Heart left ventricle (tissue), 16 donors: ENCODE data around the gene SSTR4. TPM values are rescaled to one million over a fixed set of nuclear protein-coding genes. Genes with fewer than 3 reads are reported as not detected.
"Not testable (repeated sequence)": the region's sequence is repeated elsewhere in the genome, so short reads cannot be mapped to it uniquely, and the experiment has no call there.

ENCODE experiments used
- ATAC-seq, 4 donors: fragments of 200-7000 bp; cut with Tn5 transposase; one replicate each; pipeline ENCODE4 v1.9.1; 2020 to 2022; ENCODE audit warnings: moderate library complexity in 4 of 4, mild to moderate bottlenecking in 3 of 4, moderate number of reproducible peaks in 1 of 4
- DNase-seq, 5 donors: peaks; one replicate each; pipeline ENCODE4 v3.0.0-alpha.2; 2020
- H3K27ac ChIP-seq, 12 donors: fragments of 200-600 bp; sonication (generic) in 4 of 12; one replicate each; pipeline versions ENCODE4 v1.5.0 to v1.8.0; 2016 to 2022; ENCODE audit warnings: mild to moderate bottlenecking in 2 of 12
- H3K27me3 ChIP-seq, 9 donors: fragments of 200-600 bp; sonication (generic) in 2 of 9; one replicate each; pipeline versions ENCODE4 v1.5.1 to v1.8.0; 2016 to 2022; ENCODE audit warnings: mild to moderate bottlenecking in 3 of 9
- H3K36me3 ChIP-seq, 9 donors: fragments of 200-600 bp; sonication (generic) in 2 of 9; one replicate each; pipeline versions ENCODE4 v1.5.0 to v1.8.0; 2018 to 2022; ENCODE audit warnings: mild to moderate bottlenecking in 2 of 9
- H3K4me1 ChIP-seq, 12 donors: fragments of 200-600 bp; sonication (generic) in 4 of 12; one replicate each; pipeline versions ENCODE4 v1.5.0 to v1.8.0; 2016 to 2022; ENCODE audit warnings: mild to moderate bottlenecking in 3 of 12
- H3K4me3 ChIP-seq, 12 donors: fragments of 200-600 bp; sonication (generic) in 4 of 12; one replicate each; pipeline versions ENCODE4 v1.5.0 to v1.8.0; 2017 to 2022; ENCODE audit warnings: mild to moderate bottlenecking in 9 of 12, moderate library complexity in 4 of 12
- H3K9me3 ChIP-seq, 12 donors: fragments of 200-600 bp; sonication (generic) in 4 of 12; one replicate each; pipeline versions ENCODE4 v1.5.0 to v1.8.0; 2016 to 2022; ENCODE audit warnings: mild to moderate bottlenecking in 1 of 12
- POLR2A ChIP-seq, 2 donors: fragments of 450-650 bp; IDR thresholded peaks; one replicate each; pipeline ENCODE4 v1.6.1; 2017; ENCODE audit warnings: antibody characterized with exemption in 2 of 2, mild to moderate bottlenecking in 2 of 2, moderate library complexity in 2 of 2
- WGBS, 4 donors: extraction: QIAGEN DNeasy Blood & Tissue Kit in 2 of 4; methylation state at CpG; one replicate each; pipeline versions ENCODE4 v1.1.5 to v1.1.7; 2013 to 2018; 5-methylcytosine and 5-hydroxymethylcytosine counted together
- intact Hi-C, 10 donors: fragments of 100-400 bp; cut with DNase I; formaldehyde crosslinking; loops; one replicate each; pipeline versions ENCODE4 v1.11.1 to v1.14.2; 2022
- polyA plus RNA-seq, 2 donors: library from polyadenylated mRNA; stranded (reverse); fragments of 200-250 nt; gene quantifications; one replicate each; pipeline ENCODE4 v1.2.3, GENCODE V29; 2013
- total RNA-seq, 9 donors: library from RNA; depleted of rRNA in 2 of 9; stranded (reverse); fragments of >200 nt in 2 of 9; fragmentation: NEBNext Ultra II Directional in 3 of 9; extraction: Animal tissue kit (Norgen Biotek cat#: 25700) in 3 of 9; gene quantifications; one replicate each; pipeline versions ENCODE4 v1.1.0 to v1.2.4, GENCODE V29; 2016 to 2023
- TF ChIP-seq, protein P1 (sequence below), 12 donors: fragments of 200-600 bp; sonication (generic) in 4 of 12; IDR thresholded peaks; one replicate each; pipeline versions ENCODE4 v1.5.0 to v1.8.0; 2018 to 2022; ENCODE audit warnings: antibody characterized with exemption in 12 of 12, mild to moderate bottlenecking in 5 of 12
- donor health status: ischemic (EF 13 %, LVEDD 7.1; RV severe dilation, severe dysfunction).
- donor health status: healthy with polysubstance abuse.
- donor health status: DM: no; HTN: yes; CAD: no.
- donor health status: DM: no; HTN: no; CAD: no.
- donor health status: ischemic (EF 25% LVEDD 6.9; RV normal size, moderate dysfunction).
- donor health status: ischemic (EF 25% LVEDD 5.7; RV mildly dilated, moderate dysfunction).
- donor health status: healthy.
- donor health status: DM: yes; HTN: yes; CAD: no.
- donor health status: ischemic (EF 35%, LVEDD 5.7; RV mildly dilated, moderate dysfunction).
- donor health status: nonischemic (EF 11% LVEDD 7.7; RV severe dilation, severe dysfunction).
- donor health status: DM: yes; HTN: yes; CAD: no.
- donor health status: PGD.
- donor health status: ischemic (EF 29% LVEDD 5.4; RV normal size, mild dysfunction).
- donor health status: nonischemic (EF 23%, LVEDD 6.1; RV moderate dilation, normal function).

Gene SSTR4
- total and polyA plus RNA-seq, 11 donors, result 0.28 TPM; not detected in 10

- intact Hi-C loops, result no loop called here
- Histone ChIP-seq H3K27ac (no peak overlapping the region), H3K27me3 (peaks cover 0 to 4% (median 0%) of the 10 kb centered on the region in 9 donors), H3K4me1 (peaks cover 0 to 22% (median 0%) of the 10 kb centered on the region in 12 donors), H3K9me3 (no peaks in the 10 kb centered on the region), H3K4me3 (no peak overlapping the region), H3K36me3 (no peaks in the 10 kb centered on the region)
- WGBS, 4 donors, result 81 to 89% (median 82%) methylated on average over 3 of the region's 3 CpGs
- no peak for ATAC-seq
- TF ChIP-seq, protein P1, sequence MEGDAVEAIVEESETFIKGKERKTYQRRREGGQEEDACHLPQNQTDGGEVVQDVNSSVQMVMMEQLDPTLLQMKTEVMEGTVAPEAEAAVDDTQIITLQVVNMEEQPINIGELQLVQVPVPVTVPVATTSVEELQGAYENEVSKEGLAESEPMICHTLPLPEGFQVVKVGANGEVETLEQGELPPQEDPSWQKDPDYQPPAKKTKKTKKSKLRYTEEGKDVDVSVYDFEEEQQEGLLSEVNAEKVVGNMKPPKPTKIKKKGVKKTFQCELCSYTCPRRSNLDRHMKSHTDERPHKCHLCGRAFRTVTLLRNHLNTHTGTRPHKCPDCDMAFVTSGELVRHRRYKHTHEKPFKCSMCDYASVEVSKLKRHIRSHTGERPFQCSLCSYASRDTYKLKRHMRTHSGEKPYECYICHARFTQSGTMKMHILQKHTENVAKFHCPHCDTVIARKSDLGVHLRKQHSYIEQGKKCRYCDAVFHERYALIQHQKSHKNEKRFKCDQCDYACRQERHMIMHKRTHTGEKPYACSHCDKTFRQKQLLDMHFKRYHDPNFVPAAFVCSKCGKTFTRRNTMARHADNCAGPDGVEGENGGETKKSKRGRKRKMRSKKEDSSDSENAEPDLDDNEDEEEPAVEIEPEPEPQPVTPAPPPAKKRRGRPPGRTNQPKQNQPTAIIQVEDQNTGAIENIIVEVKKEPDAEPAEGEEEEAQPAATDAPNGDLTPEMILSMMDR (IDR thresholded peaks at IDR 0.05), result no peak
- no peak for TF ChIP-seq POLR2A (IDR thresholded peaks at IDR 0.05)
- no peak for DNase-seq
Observed at GRCh38 chr20:23024701-23025100, 10.4 kb upstream of the SSTR4 start.

- H3K4me3 ChIP-seq, H3K9me3 ChIP-seq, H3K36me3 ChIP-seq, H3K27ac ChIP-seq, intact Hi-C loops, ATAC-seq, H3K27me3 ChIP-seq: not testable (repeated sequence)
- WGBS, 4 donors, result 86 to 89% (median 87%) methylated on average over 14 of the region's 14 CpGs
- DNase-seq, result peak in 1 of 5 donors; percentile 50
- H3K4me1 ChIP-seq, result peaks cover 0 to 26% (median 0%) of the 10 kb centered on the region in 12 donors
Observed at GRCh38 chr20:23025503-23025902, 9.6 kb upstream of the SSTR4 start.

DNA sequence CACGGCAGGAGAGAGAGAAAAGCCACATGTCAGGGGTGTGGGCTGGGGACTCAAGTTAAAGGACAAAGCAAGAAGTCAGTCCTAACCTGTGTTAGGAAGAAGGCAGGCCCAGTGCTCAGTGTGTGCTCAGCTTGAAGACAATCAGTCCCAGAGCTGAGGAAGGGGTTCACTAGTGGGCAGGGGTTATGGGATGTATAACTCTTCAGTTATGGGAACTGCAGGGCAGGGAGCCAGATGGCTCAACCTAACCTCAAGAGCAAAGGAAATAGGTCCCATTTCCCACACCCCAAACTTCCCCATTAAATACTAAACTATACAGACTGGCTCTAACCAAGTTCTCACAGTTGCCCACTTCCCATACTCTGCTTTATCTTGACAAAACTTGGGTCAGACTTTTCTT is 7.4 kb upstream of the SSTR4 start:
- Histone ChIP-seq H3K9me3 (no peaks in the 10 kb centered on the region), H3K4me1 (peaks cover 0 to 31% (median 5%) of the 10 kb centered on the region in 12 donors), H3K36me3 (no peaks in the 10 kb centered on the region), H3K4me3 (no peak overlapping the region), H3K27me3 (peaks cover 0 to 6% (median 0%) of the 10 kb centered on the region in 9 donors), H3K27ac (no peak overlapping the region)
- WGBS, 4 donors, result 83 to 100% (median 94%) methylated on average over 1 of the region's 1 CpG
- TF ChIP-seq POLR2A (IDR thresholded peaks at IDR 0.05), result no peak
- TF ChIP-seq, protein P1 (IDR thresholded peaks at IDR 0.05), result no peak
- DNase-seq, result no peak
- intact Hi-C loops, result no loop called here
- ATAC-seq, result peak in 2 of 4 donors; percentile 38 to 56

GRCh38 chr20:23028392-23028791 is 6.7 kb upstream of the SSTR4 start:
- peaks cover 0 to 6% (median 0%) of the 10 kb centered on the region in 9 donors for H3K27me3 ChIP-seq
- H3K4me3 ChIP-seq, result no peak overlapping the region
- H3K27ac ChIP-seq, result peak overlapping the region in 1 of 12 donors; percentile 8
- no peaks in the 10 kb centered on the region for H3K9me3 ChIP-seq
- no peaks in the 10 kb centered on the region for H3K36me3 ChIP-seq
- peaks cover 0 to 33% (median 7%) of the 10 kb centered on the region in 12 donors for H3K4me1 ChIP-seq
- intact Hi-C loops, result no loop called here
- 65 to 84% (median 69%) methylated on average over 3 of the region's 3 CpGs for WGBS, 4 donors
- no peak for DNase-seq
- TF ChIP-seq, protein P1 (IDR thresholded peaks at IDR 0.05), result no peak
- TF ChIP-seq POLR2A (IDR thresholded peaks at IDR 0.05), result no peak
- ATAC-seq, result no peak

- no peak overlapping the region for H3K4me3 ChIP-seq
- no peaks in the 10 kb centered on the region for H3K9me3 ChIP-seq
- peaks cover 0 to 10% (median 0%) of the 10 kb centered on the region in 9 donors for H3K27me3 ChIP-seq
- 91 to 93% (median 91%) methylated on average over 4 of the region's 4 CpGs for WGBS, 4 donors
- no peaks in the 10 kb centered on the region for H3K36me3 ChIP-seq
- TF ChIP-seq POLR2A (IDR thresholded peaks at IDR 0.05), result no peak
- TF ChIP-seq, protein P1 (IDR thresholded peaks at IDR 0.05), result no peak
- H3K27ac ChIP-seq, result no peak overlapping the region
- peaks cover 0 to 33% (median 6%) of the 10 kb centered on the region in 12 donors for H3K4me1 ChIP-seq
- ATAC-seq, result no peak
- DNase-seq, result no peak
- intact Hi-C loops, result no loop called here
Observed at GRCh38 chr20:23029324-23029723, 5.8 kb upstream of the SSTR4 start.
